ENCODE data around the gene ZBTB20. TPM values are rescaled to one million over a fixed set of nuclear protein-coding genes. Genes with fewer than 3 reads are reported as not detected.
A peak's percentile ranks its signal among the peaks of the same experiment; 100 is the strongest.

Gene ZBTB20
- total RNA-seq, 8 experiments from 2014 or later: 21.8 to 62.6 (median 39.5) TPM

GRCh38 chr3:114879059-114880031 lies 267.7 kb downstream of the ZBTB20 start:
- in situ Hi-C loops (cut with MboI; ENCODE audit: low pct_unique_long_range_greater_than_20kb in 2 of 9, low sequenced_read_pairs in 9 of 9, unreplicated experiment in 9 of 9): no loop called here
- no peak overlapping the region for H3K27ac ChIP-seq
- ATAC-seq (replicated peaks in 6 of 8): no peak
- H3K4me3 ChIP-seq: no peak overlapping the region
- H3K4me1 ChIP-seq (replicated peaks in 1 of 2): peaks cover 5 to 13% of the 10 kb centered on the region in 2 donors
- 47 to 84% (median 66%) methylated on average over 1 to 7 of the region's 8 CpGs for WGBS, 10 experiments

DNA sequence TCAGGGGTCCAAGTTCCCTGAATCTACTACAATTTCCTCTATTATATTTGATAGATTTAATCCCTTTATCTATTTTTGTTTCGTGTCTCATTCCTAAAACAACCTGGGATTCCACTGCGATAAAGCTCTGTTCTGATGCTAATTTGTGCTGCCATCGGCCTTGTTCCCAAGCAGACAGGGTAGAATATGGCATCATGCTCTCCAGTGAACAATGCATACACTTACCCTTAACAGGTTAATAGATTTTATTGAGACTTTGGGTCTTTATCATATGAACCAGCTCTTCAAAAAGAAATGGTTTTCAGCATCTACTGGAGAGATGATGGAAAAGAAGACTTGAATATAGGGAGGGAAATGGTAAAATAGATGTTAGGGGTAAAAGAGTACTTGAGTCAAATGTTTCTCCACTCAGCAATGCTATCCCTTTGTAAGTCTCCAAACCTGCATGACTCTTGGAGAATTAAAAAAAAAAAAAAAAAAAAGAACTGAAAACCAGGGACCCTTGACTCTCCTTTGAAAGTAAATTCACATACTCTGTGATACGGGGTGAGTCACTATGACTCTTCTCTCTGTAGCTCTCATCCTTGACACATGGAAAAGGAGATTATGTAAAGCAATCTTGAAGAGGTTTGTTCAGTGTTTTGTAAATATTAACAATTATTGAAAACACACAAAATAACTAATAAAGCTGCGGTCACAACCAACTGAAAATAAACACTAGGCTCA lies 268.8 kb downstream of the ZBTB20 start:
- H3K4me1 ChIP-seq (replicated peaks in 1 of 2): peaks cover 5 to 20% of the 10 kb centered on the region in 2 donors
- no peak overlapping the region for H3K27ac ChIP-seq
- H3K4me3 ChIP-seq: no peak overlapping the region
- 33 to 85% (median 72%) methylated on average over 2 to 5 of the region's 5 CpGs for WGBS, 10 experiments
- in situ Hi-C loops (cut with MboI; ENCODE audit: low pct_unique_long_range_greater_than_20kb in 2 of 9, low sequenced_read_pairs in 9 of 9, unreplicated experiment in 9 of 9): no loop called here
- peak in 6 of 8 experiments; percentile 26 to 53 (median 44) for ATAC-seq (replicated peaks in 6 of 8)

GRCh38 chr3:114877378-114878113 lies 269.5 kb downstream of the ZBTB20 start:
- peaks cover 5 to 20% of the 10 kb centered on the region in 2 donors for H3K4me1 ChIP-seq (replicated peaks in 1 of 2)
- ATAC-seq (replicated peaks in 6 of 8): peak in 6 of 8 experiments; percentile 30 to 53 (median 40)
- no peak overlapping the region for H3K4me3 ChIP-seq
- WGBS, 10 experiments: 16 to 100% (median 85%) methylated on average over 1 to 2 of the region's 2 CpGs
- H3K27ac ChIP-seq: no peak overlapping the region
- in situ Hi-C loops (cut with MboI; ENCODE audit: low pct_unique_long_range_greater_than_20kb in 2 of 9, low sequenced_read_pairs in 9 of 9, unreplicated experiment in 9 of 9): no loop called here

GRCh38 chr3:114874522-114874971 lies 272.5 kb downstream of the ZBTB20 start:
- WGBS, 10 experiments: 41 to 100% (median 77%) methylated on average over 1 to 3 of the region's 3 CpGs; no CpG with 5 or more reads in 4 of the 10 experiments
- Histone ChIP-seq H3K4me3 (no peak overlapping the region), H3K4me1 (replicated peaks in 1 of 2) (peaks cover 5 to 20% of the 10 kb centered on the region in 2 donors), H3K27ac (no peak overlapping the region)
- in situ Hi-C loops (cut with MboI; ENCODE audit: low pct_unique_long_range_greater_than_20kb in 2 of 9, low sequenced_read_pairs in 9 of 9, unreplicated experiment in 9 of 9): no loop called here
- peak in 2 of 8 experiments; percentile 19 to 24 for ATAC-seq (replicated peaks in 6 of 8)

DNA sequence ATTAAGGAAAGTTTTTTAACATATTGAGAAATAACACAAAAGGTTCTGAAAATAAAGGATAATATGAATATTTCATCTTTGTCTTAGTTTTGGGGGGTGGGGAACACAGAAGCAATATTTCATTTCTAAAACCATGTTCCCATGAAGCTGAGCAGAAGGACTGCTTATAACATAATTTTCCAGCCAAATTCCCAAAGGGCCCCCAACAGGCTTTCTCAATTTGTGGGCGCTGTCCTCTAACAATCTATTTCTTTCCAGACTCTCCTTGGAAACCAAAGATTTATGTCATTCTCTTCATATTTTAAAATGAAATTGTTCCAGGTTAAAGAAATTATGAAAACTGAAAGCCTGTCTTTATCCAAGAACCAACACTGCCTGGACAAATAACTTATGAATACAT lies 273.5 kb downstream of the ZBTB20 start:
- no peak overlapping the region for H3K27ac ChIP-seq
- ATAC-seq (replicated peaks in 6 of 8): no peak
- H3K4me3 ChIP-seq: no peak overlapping the region
- in situ Hi-C loops (cut with MboI; ENCODE audit: low pct_unique_long_range_greater_than_20kb in 2 of 9, low sequenced_read_pairs in 9 of 9, unreplicated experiment in 9 of 9): no loop called here
- WGBS, 10 experiments: 71 to 100% (median 100%) methylated on average over 1 of the region's 1 CpG; no CpG with 5 or more reads in 1 of the 10 experiments
- H3K4me1 ChIP-seq (replicated peaks in 1 of 2): peaks cover 5 to 20% of the 10 kb centered on the region in 2 donors

GRCh38 chr3:114872588-114872987 lies 274.5 kb downstream of the ZBTB20 start:
- no peak for ATAC-seq (replicated peaks in 6 of 8)
- Histone ChIP-seq H3K4me1 (replicated peaks in 1 of 2) (peaks cover 0 to 12% of the 10 kb centered on the region in 2 donors), H3K27ac (no peak overlapping the region), H3K4me3 (no peak overlapping the region)
- in situ Hi-C loops (cut with MboI; ENCODE audit: low pct_unique_long_range_greater_than_20kb in 2 of 9, low sequenced_read_pairs in 9 of 9, unreplicated experiment in 9 of 9): no loop called here
- WGBS, 10 experiments: 0 to 100% (median 85%) methylated on average over 1 of the region's 1 CpG

- Histone ChIP-seq H3K4me3 (no peak overlapping the region), H3K4me1 (replicated peaks in 1 of 2) (peaks cover 0 to 12% of the 10 kb centered on the region in 2 donors), H3K27ac (no peak overlapping the region)
- WGBS, 10 experiments: 22 to 100% (median 100%) methylated on average over 1 of the region's 1 CpG; no CpG with 5 or more reads in 1 of the 10 experiments
- in situ Hi-C loops (cut with MboI; ENCODE audit: low pct_unique_long_range_greater_than_20kb in 2 of 9, low sequenced_read_pairs in 9 of 9, unreplicated experiment in 9 of 9): no loop called here
- peak in 3 of 8 experiments; percentile 17 to 78 (median 62) for ATAC-seq (replicated peaks in 6 of 8)
Observed at GRCh38 chr3:114872050-114872449, 275.0 kb downstream of the ZBTB20 start.

DNA sequence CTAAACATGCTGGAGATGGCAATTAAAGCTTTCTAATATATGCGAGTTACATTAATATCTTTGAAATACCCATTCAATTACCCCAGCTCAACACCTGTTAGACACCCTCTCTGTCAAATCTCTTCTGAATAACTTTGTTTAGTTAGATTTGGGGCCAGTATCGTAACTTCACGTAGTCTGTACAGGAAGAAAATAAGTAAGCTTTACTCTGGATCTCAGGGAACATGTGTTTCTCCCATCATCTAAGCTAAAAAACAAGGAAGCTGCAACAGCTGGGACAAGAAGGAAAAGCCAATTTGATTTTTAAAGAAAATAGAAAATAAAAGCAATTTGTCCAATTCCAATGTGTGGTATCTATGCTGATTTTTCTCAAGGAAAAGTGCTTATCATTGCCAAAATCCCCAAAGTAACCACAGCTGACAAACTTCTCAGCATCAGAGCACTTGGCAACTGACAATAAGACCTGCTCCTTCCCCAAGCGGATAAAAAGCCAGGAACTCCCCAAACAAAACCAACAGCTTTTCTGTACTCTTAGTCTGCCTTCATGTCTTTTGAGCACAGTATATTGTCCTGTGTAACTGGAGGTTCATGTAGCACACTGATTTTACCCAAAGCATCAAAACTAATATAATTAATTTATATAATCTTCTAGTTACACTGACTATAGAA lies 279.1 kb downstream of the ZBTB20 start:
- Histone ChIP-seq H3K4me1 (replicated peaks in 1 of 2) (peaks cover 0 to 4% of the 10 kb centered on the region in 2 donors), H3K4me3 (no peak overlapping the region), H3K27ac (no peak overlapping the region)
- peak in 1 of 8 experiments; percentile 50 for ATAC-seq (replicated peaks in 6 of 8)
- in situ Hi-C loops (cut with MboI; ENCODE audit: low pct_unique_long_range_greater_than_20kb in 2 of 9, low sequenced_read_pairs in 9 of 9, unreplicated experiment in 9 of 9): no loop called here
- WGBS, 10 experiments: 86 to 100% (median 100%) methylated on average over 1 to 4 of the region's 4 CpGs

DNA sequence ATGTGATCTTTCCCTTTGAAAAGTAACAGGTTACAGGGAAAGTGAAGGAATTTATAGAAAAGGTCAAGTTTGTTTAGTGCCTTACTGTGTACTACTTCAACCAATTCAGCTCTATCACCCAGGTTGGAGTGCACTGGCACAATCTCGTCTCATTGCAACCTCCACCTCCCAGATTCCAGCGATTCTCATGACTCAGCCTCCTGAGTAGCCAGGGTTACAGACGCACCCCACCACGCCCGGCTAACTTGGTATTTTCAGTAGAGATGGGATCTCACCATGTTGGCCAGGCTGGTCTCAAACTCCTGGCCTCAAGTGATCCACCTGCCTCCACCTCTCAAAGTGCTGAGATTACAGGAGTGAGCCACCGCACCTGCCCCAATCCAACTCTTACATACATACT lies 279.7 kb downstream of the ZBTB20 start:
- ATAC-seq (replicated peaks in 6 of 8): no peak
- Histone ChIP-seq H3K4me1 (replicated peaks in 1 of 2) (peaks cover 0 to 4% of the 10 kb centered on the region in 2 donors), H3K27ac (no peak overlapping the region), H3K4me3 (no peak overlapping the region)
- in situ Hi-C loops (cut with MboI; ENCODE audit: low pct_unique_long_range_greater_than_20kb in 2 of 9, low sequenced_read_pairs in 9 of 9, unreplicated experiment in 9 of 9): no loop called here
- 84 to 100% (median 97%) methylated on average over 1 to 5 of the region's 6 CpGs; no CpG with 5 or more reads in 5 of the 10 experiments for WGBS, 10 experiments

- peaks cover 0 to 4% of the 10 kb centered on the region in 2 donors for H3K4me1 ChIP-seq (replicated peaks in 1 of 2)
- in situ Hi-C loops (cut with MboI; ENCODE audit: low pct_unique_long_range_greater_than_20kb in 2 of 9, low sequenced_read_pairs in 9 of 9, unreplicated experiment in 9 of 9): no loop called here
- no peak overlapping the region for H3K27ac ChIP-seq
- ATAC-seq (replicated peaks in 6 of 8): no peak
- no peak overlapping the region for H3K4me3 ChIP-seq
Observed at GRCh38 chr3:114866430-114866829, 280.7 kb downstream of the ZBTB20 start.

DNA sequence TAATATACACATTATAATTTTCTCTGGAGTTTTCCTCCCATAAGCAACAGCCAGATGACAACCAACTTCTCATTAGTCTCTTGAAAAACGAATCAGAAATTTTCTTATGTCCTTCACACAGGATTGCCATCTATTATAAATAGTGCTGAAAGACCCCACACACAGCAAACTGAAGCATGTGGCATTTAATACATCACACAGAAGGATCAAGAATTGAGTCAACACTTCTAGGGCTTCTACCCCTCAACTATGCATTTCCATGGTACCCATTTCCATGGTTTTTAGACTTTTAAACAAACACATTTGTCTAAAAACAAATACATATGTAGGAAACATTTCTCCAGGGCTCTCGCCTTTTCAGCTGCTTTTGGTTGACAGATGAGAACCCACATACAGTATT lies 282.1 kb downstream of the ZBTB20 start:
- Histone ChIP-seq H3K27ac (no peak overlapping the region), H3K4me3 (no peak overlapping the region), H3K4me1 (replicated peaks in 1 of 2) (peaks cover 0 to 4% of the 10 kb centered on the region in 2 donors)
- ATAC-seq (replicated peaks in 6 of 8): peak in 2 of 8 experiments; percentile 18 to 97
- in situ Hi-C loops (cut with MboI; ENCODE audit: low pct_unique_long_range_greater_than_20kb in 2 of 9, low sequenced_read_pairs in 9 of 9, unreplicated experiment in 9 of 9): no loop called here
- WGBS, 10 experiments: 33 to 100% (median 79%) methylated on average over 1 to 2 of the region's 2 CpGs; no CpG with 5 or more reads in 2 of the 10 experiments

GRCh38 chr3:114863848-114864247 lies 283.2 kb downstream of the ZBTB20 start:
- ATAC-seq (replicated peaks in 6 of 8): no peak
- Histone ChIP-seq H3K4me3 (no peak overlapping the region), H3K27ac (no peak overlapping the region), H3K4me1 (replicated peaks in 1 of 2) (peaks cover under 1 to 4% of the 10 kb centered on the region in 2 donors)
- WGBS, 10 experiments: 0 to 100% (median 85%) methylated on average over 1 of the region's 1 CpG; no CpG with 5 or more reads in 1 of the 10 experiments
- in situ Hi-C loops (cut with MboI; ENCODE audit: low pct_unique_long_range_greater_than_20kb in 2 of 9, low sequenced_read_pairs in 9 of 9, unreplicated experiment in 9 of 9): no loop called here

Data from motor neuron (in vitro differentiated cells).